Activated CD8-positive, alpha-beta memory T cell treated with anti-CD3 and anti-CD28 coated beads, Interleukin-2, amount 50 U/mL, for 4 hours (primary cell): ENCODE data around the gene SLC12A7.
"Not testable (repeated sequence)": the region's sequence is repeated elsewhere in the genome, so short reads cannot be mapped to it uniquely, and the experiment has no call there.

Source experiments
- DNase-seq: peaks from one replicate; pipeline ENCODE4 v3.0.0-alpha.2; 2020

The SLC12A7 gene

DNA sequence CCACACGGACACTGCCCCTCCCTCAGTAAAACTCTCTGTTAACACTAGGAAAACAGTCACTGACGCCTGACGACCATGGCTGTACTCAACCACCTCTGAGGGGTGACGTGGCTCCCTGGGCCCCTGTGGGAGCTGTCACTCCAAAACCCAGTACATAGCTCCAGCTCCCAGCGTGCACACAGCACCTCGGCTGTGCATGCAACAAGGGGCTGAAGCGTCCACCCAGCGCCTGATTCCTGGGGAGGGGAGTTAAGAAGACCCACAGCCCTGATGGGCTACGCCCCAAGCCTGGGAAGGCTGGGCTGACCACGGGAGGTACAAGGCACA, 36.3 kb downstream of the SLC12A7 start:
- no peak for DNase-seq

DNA sequence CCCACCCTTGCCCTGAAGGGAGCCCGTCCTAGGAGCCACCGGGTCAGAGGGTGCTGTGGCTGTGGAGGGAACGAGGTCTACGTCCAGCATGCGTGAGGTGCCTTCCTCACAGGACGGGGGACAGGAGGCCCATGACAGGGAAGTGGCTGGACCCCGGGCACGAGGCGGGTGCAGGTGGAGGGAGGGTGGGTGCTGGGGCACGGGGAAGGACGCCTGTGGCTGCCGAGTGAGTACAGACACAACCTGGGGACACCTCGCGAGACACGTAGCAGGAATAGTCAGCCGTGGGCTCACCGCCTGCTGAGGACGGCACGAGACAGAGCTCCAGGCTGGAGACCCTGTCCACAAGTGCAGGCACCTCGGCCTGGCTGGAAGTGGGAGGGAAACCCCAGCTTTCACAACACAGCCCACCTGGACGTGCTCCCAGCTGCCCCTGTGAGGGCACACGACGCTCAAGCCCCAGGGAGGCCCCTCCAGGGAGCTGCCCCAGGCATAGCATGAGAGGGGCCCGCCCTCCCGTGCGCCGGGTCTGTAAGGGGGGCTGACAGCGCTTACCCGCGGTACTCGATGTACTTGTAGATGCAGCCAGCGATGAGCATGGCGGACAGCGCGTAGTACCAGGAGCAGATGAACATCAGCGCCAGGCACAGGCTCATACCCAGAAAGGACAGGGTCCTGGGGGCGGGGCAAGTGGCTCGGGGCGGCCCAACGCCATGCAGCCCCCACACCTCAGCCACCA, 36.9 kb downstream of the SLC12A7 start:
- DNase-seq, result no peak

DNA sequence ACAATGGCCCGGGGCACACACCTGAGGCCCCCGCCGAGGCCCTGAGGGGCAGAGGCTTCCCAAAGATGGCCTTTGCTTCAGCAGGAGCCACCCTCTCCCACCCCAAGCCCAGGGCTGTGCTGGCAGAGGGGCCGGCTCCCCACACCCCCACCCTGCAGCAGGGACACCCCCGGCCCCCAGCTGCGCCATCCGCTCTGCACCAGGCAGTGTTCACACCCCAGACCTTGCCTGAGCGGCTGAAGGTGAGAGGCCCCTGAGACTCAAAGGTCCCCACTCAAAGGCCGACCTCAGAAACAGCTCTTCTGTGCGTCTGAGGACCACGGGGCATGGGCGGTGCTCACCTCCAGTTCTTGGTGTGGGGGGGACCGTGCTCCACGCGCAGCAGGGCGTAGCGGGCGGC, 37.6 kb downstream of the SLC12A7 start:
- DNase-seq, result no peak

DNA sequence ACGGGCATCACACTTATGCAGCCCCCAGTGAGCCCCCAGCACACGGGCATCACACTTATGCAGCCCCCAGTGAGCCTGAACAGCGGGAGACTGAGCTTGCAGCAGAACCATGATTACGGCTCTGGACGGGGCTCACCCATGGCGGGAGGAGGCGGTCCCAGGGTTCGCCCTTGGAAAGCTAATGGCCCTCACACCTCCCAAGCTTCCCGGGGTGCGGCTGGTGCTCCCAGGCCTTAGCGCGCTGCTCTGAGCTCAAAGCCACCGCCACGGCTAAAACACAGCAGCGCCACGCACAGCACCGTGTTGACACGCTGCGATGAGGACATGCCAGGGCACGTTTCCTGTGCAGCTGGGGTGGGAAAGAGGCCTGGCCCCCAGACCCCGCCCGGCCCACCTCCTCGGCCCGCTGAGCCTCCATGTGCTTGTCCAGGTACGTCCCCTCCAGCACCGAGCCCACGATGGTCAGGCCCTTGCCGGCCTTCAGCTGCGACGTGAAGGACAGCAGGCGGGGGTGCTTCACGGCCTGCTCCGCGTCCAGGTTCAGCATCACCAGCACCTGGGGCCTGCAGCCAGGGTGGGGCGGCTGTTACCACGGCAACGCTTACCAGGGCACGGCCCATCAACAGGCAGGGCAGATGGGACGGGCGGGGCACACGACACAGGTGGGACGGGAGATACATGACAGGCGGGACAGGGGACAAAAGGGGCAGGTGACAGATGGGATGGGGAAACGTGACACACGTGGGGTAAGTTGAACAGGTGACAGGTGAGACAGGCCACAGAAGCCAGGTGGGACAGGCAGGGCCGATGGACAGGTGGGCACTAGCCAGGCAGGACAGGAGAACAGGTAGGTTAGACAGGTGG, 38.4 kb downstream of the SLC12A7 start:
- no peak for DNase-seq

DNA sequence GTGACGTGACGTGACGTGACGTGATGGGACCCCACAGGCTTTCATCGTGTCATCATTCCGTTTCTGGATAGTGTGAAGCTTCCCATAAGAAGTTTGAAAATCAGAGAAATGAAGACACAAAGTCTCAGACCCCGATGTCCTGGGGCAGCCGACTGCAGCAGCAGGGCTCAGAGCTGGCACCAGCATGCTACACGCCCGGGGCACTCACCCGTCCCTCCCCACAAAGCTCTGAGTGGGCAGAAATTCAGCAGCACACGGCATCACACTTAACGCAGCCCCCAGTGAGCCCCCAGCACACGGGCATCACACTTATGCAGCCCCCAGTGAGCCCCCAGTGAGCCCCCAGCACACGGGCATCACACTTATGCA, 42.2 kb downstream of the SLC12A7 start:
- DNase-seq, result no peak

DNA sequence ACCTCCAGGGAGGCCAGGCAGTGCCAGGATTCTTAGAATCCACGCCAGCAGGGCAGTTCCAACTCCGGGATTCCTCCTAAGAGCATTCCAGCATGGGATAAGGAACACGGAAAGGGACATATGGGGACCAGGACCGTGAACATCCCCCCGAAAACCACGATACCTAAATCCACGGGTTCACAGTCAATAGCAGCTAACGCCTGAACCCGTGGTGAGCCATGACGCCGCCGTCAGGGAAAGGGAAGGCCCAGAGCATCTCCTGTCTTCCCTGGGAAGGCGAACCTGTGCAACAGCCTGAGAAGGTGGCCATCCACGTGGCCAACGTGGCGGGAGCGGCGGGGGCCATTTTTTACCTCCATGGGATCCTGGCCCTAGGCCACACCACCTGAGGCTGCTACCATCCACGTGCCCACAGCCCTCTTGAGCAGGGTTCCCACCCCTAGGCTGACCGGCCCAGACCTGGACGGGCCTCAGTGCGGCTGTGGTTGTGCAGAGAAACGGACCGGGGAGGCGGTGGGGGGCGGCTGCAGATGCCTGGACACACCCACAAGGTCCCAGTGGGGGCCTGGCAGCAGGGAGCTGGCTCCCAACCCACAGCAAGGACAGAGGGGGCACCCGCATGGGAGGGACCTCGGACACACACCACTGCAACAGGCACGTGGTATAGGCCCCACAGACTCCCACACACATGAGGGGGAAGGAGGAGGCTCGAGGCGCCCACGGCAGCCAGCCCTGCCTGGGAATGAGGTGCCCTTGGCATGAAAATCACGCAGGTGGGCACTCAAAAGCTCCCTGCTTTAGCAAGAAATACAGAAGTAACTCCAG, 42.8 kb downstream of the SLC12A7 start:
- DNase-seq, result no peak

DNA sequence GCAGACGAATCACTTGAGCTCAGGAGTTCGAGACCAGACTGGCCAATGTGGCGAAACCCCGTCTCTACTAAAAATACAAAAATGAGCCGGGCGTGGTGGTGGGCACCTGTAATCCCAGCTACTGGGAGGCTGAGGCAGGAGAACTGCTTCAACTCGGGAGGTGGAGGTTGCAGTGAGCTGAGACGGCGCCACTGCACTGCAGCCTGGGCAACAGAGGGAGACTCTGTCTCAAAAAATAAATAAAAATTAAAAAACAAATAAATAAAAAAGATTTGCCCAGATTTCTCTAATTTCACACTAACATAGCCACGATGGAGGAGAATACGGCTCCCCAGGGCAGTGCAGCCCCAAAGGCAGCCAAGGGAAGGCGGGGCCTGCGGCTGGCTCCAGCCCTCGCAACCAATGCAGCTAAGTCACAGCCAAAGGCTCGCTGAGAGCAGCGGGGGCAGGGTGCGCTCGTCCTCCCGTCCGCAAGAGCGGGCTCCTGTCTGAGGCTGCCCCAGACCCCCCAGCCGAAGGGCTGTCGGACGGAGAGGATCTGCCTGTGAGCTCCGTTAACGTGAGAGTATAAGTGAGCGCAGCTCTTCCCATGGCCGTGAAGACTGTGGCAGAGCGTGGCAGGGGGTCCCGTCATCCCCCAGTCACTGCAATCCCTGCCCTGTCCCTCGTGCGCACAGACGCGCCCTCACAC, 43.5 kb downstream of the SLC12A7 start:
- DNase-seq, result no peak

DNA sequence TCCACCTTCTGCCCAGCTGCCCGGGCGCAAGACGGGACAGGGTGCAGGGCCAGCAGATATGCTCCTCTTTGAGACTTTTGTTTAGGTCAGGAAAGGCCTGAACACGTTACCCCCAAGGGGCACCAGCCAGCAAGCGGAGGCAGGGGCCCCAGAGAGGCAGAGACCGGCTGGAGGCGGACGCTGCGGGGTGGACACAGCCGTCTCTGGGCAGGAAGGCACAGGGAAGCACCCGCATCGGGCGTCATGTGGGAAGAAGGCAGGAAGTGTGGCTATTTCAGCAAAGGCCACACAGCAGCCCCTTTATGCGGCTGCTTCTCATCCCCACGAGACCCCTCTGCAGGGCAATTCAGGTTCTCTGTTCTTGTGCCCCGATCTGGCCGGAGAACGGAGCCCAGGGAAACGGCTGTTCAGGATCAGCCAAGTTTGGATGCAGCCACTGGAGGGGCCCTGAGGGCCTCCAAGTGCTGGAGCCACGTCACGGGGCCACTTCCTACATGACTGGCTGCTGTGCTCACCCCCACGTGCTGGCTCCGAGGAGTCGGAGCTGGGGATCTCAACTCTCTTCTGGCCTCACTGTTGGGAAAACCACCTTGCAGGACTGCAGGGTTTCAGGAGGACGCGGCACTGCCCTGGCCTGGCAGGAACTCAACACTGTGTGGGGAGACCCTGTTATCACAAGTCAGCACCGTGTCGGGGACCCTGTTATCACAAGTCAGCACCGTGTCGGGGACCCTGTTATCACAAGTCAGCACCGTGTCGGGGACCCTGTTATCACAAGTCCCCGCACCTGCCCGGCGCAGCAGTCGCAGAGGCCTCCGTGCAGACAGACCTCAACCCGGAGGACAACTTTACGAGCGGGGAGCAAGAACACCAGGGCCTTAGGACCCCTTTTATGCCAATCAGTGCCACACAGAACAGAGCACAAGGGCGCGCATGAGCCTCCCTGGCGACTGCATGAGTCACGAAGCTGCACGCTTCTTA, 44.4 kb downstream of the SLC12A7 start:
- DNase-seq, result no peak

DNA sequence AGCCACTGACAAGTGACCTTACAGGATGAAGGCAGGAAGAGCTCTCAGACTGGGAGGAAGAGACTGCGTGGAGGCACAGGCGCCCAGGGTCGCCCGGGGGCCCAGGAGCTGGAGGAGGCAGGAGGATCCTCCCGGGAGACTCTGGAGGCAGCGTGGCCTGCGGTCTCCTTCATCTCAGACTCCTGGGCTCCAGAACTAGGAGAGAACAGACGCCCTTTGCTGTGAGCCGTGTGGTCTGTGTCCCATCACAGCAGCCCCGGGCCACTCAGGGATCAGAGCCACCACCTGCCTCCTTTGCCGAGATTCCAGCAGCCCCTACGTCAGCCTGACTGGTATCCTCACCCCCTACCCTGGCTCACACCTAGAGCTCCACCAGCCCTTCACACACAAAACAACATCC, 45.2 kb downstream of the SLC12A7 start:
- no peak for DNase-seq

DNA sequence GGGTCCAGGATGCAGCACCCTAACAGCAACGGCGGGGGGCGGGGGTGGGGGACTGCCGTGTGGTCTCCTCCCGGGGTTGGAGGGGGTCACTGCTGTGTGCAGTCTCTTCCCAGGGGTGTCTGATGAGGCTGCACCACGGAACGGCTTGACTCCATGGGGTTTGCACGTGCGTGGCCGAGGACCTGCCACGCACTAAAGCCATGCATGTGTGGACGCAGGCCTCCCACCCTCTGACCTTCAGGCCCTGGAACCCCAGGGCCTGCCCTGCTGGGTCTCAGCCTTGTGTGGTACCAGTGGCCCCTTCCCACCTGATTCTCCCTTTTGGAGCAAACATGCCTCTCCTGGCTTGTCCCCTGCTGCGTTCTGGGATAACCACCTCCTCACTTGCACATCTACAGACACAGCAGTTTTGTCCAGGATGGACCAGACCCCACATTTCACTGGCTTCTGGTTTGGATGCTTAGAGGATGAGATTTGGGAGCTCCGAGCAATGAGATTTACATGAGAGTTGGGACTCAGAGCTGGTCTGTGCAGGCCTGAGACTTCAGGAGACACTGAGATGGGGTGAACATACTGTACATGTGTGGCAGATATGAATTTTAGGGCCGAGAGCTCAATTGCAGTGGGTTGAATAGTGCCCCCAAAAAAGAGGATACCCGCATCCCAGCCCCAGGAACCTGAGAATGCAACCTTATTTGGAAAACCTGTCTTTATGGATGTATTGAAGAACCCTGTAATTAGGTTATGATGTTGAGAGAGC, 45.8 kb downstream of the SLC12A7 start:
- no peak for DNase-seq

DNA sequence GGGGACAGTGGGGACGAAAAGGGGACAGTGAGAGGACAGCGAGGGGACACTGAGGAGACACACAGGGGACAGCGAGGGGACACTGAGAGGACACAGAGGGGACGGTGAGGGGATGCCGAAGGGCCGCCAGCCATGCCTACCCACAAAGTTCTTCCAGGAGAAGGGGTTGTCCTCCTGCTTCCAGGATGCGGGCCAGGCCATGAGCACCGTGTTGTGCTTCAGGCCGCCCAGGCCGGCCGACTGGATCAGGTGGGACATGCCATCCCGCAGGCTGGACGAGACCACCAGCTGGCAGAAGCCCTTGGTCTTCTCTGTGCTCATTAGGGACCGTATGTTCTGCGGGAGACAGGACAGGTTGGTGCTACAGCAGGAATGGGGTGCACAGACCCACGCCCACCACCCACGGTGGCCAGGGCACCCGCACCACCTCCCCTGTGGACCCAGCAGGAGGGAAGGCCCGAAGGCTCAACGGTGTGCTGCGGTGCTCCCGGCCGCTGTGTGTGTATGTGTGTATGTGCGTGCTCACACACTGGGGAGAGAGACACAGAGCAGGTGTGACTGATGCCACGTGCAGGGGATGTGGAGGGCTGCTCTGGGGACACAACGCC, 46.6 kb downstream of the SLC12A7 start:
- no peak for DNase-seq

DNA sequence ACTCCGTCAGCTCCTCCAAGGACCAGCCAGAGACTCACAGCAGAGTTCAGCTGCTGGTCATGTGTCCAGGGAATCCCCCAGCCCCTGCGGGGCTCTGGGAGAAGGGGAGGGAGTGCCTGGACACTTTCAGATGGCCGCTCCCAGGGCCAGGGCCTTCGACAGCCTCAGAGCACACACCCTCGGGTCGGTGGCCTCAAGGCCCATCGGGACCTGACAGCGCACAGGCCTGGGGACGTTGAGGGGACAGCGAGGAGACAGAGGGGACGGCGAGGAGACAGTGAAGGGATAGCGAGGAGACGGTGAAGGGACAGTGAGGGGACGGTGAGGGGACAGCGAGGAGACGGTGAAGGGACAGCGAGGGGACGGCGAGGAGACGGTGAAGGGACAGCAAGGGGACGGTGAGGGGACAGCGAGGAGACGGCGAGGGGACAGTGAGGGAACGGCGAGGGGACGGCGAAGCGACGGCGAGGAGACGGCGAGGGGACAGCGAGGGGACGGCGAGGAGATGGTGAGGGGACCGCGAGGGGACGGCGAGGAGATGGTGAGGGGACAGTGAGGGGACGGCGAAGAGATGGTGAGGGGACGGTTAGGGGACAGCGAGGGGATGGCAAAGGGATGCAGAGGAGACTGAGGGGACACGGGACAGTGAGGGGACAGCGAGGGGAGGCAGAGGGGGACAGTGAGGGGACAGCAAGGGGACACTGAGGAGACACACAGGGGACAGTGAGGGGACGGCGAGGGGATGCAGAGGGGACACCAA, 47.3 kb downstream of the SLC12A7 start:
- DNase-seq, result no peak

DNA sequence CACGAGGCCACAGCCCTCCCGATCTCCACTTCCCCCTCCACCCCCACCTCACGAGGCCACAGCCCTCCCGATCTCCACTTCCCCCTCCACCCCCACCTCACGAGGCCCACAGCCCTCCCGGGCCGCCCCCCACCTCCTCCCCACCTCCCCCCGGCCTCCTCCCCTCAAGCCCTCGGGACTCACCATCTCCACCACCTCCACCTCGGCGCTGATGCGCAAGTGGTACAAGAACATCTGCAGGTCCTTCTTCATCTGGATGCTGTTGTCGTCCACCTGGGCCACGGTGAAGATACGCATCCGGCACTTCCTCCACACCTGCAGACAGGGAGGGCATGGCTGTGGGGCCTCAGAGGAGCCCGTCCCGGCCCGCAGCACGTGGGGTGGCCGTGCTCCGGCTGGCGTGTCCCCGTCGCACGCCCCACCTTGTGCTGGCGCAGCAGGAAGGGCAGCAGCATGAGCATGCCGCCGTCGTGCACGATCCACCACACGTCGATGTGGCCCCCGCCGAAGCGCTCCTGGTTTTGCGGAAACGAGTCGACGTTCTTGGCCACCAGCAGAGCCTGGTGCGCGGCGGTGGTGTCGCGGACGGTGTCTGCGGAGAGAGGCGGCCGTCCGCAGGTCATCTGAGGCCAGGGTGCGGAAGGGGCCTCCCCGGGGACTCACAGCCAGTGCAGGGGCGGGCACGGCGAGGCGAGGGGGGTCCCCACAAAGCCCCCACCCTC, 48.0 kb downstream of the SLC12A7 start:
- DNase-seq, result no peak

DNA sequence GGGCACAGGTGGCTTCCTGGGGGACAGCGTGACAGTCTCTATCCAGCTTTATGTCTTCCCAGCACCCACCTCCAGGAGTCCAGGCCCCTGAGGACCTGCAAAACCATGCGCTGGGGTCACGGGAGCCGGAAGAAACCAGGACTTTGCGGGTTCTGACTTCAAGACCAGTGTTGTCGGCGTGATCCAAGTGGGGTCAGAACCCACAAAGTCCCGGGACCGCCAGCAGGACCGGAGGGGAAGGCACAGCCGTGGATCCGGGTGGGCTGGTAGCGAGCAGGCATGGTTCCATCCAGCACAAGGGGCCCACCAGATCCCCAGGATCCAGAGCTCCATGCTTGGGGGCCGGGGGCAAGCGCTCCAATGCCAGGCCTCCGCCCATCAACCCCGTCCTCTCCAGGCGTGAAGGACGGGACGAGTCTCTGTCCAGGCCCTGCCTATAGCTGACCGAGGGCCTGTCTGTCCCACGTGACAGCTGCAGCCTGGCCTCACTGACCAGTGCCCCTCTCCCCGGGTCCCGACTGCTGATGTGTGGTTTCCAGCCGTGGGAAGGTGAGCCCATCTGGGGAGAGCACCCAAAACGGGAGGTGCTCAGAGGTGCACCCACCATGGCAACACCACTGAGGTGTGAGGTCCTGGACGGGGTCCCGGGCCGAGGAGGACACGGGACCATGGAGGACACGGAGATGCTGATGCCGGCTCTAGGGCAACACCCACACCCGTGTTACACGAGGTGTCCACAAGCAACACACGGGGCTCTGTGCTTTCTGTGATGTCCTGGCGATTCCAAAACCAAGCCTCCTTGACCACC, 48.9 kb downstream of the SLC12A7 start:
- DNase-seq, result no peak

DNA sequence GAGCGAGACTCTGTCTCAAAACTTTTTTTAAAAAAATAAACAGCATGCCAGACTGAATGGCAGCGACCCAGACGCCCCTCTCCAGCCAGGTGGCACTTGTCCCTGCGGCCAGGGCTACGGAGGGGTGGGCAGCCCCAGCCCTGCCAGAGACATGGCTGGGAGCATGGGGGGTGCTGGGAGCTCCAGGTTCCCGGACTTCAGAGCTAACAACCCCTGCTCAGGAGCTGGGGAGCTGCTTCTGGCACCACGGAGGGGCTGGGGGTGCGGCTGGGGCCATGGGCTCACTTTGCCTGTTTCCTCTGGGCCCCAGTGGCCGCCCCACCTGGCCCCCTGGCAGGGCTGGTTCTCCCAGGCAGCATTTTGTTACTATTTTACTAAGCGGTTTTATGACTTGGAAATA, 49.9 kb downstream of the SLC12A7 start:
- no peak for DNase-seq

DNA sequence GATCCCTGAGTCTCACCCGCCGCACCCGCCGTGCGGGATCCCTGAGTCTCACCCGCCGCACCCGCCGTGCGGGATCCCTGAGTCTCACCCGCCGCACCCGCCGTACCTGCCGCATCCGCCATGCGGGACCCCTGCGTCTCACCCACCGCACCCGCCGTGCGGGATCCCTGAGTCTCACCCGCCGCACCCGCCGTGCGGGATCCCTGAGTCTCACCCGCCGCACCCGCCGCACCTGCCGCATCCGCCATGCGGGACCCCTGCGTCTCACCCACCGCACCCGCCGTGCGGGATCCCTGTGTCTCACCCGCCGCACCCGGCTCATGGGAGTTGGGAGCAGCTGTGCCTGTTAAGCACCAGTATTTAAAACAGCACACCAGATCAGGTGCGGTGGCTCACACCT, 50.6 kb downstream of the SLC12A7 start:
- not testable (repeated sequence) for DNase-seq

DNA sequence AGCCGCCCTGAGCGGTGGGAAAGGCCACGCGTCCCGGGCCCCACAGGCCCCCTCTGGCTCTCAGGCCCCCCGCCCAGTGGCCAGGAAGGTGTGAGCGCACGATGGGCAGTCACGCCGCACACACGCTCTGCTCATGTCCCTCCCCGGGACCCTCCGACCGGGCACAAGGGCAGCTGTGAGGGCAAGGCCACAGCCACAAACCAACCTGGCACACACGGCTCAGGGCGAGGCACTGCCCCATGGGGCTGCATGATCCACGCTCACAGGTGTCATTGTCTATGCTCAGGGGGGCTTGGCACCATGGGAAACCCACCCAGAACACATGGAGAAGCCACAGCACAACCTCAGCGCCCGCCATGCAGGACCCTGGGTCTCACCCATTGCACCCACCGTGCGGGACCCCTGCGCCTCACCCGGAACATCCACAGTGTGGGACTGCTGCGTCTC, 51.3 kb downstream of the SLC12A7 start:
- no peak for DNase-seq

DNA sequence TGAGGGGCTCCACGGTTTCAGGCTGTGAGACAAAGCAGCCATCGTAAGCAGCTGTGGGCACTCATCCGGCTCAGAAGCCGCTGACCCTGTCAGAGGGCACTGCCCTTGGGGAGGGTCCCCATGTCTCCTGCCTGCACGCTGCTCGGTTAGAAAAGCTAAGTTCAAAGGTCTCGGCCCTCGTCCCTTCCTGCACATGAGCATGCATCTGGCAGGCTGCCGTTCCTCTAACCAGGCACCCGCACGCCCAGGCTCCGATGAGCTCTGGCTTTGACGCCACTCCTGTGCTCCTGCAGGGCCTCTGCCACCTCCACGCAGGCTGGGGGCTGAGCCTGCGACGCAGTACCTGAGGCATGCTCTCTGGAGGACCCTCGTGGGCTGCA, 52.0 kb downstream of the SLC12A7 start:
- no peak for DNase-seq
